Lung microvascular endothelial cell (primary cell): ENCODE data around the gene CTSH. TPM values are rescaled to one million over a fixed set of nuclear protein-coding genes. Genes with fewer than 3 reads are reported as not detected.
"Not testable (repeated sequence)": the region's sequence is repeated elsewhere in the genome, so short reads cannot be mapped to it uniquely, and the experiment has no call there.

Experiments
- DNase-seq, 2 donors: peaks; one replicate each; pipeline versions ENCODE4 v3.0.0 to v3.0.0-alpha.2; 2010; ENCODE audit warnings: low read depth in 2 of 2
- total RNA-seq: library from RNA; depleted of rRNA; stranded (reverse); fragments of >200 nt; gene quantifications from 2 replicates; pipeline ENCODE4 v1.2.1, GENCODE V29; 2014

The CTSH gene
- total RNA-seq, 1 donor from 2014 or later: 55.6 TPM

DNA sequence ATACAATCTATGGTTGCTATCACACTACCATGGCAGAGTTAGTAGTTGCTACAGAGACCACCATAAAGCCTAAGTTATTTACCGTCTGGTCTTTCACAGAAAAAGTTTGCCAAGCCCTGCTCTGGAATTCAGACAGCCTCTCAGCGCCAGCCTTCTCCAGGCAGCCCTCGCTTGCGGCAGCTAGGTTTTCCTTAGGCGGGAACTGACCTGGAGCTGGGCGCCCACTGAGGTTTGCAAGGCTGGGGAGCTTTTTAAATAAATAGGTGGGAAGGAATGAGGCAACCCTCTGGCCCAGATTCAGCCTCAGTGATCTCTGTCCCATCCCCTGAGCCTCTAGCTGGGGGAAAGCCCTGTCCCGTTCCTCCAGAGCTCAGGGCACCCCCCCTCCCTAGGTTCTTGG is 1.2 kb downstream of the CTSH start:
- no peak for DNase-seq

GRCh38 chr15:78942741-78943140 is 2.1 kb downstream of the CTSH start:
- no peak for DNase-seq

DNA sequence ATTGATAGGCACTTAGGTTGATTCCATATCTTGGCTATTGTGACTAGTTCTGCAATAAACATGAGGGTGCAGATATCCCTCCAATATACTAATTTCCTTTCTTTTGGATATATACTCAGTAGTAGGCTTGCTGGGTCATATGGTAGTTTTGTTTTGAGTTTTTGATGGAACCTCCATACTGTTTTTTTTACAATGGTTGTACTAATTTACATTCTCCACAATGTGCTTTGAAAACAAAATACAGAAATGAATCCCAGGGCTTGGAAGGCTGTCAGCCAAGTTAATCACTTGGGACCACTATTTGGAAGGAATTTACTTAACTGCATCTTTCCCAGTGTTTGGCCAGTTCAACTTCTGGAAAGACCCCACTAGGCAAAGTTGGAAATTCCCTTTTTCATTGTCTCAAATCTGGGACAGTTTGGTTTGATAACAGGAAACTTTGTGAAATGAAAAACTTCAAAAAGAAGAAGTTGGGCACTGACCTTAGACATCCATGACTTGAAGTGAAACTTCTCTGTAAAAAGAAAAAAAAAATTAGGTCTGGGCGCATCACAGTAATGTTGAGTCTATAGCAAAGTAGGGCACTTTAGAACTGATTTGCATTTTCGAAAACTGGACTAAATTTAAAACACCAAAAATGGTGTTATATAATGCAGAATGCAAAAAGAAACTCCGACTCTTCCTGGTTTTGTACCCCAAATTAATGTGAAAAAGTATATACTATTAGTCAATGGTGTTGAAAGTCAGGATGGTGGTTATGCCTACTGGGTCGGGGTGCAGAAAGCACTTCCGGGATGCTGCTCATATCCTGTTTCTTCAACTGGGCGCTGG is 6.0 kb downstream of the CTSH start:
- no peak for DNase-seq

DNA sequence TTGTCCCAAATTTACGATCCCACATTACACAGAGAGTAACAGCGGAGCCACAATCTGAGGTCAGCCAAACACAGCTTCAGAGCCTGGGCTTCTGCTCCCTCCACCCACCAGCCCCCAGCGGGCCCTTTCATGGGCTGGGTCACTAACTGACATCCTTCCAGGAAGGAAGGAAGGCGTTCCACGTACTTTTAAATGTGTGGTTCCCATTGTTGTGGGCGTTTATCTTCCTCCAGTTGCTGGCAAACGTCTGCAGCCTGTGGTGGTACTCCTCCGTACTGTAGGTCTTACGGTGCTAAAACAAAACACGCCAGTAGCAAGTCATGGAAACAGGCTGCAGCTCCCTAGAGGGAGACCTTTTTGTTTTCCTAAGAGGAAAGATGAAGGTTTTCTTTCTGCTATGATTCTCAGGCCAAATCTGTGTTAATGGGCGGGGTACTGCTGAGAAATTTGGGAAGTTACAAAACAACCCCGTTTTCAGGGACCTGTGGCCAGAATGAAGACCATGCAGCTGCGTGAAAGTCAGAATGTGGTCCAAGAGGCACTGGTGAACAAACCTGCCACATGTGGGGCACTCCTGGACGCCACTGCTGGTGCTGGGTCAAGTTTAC is 7.6 kb downstream of the CTSH start:
- DNase-seq: peak; percentile 41 to 43

GRCh38 chr15:78934655-78935023 is 10.2 kb downstream of the CTSH start:
- peak in 1 of 2 donors; percentile 51 for DNase-seq

DNA sequence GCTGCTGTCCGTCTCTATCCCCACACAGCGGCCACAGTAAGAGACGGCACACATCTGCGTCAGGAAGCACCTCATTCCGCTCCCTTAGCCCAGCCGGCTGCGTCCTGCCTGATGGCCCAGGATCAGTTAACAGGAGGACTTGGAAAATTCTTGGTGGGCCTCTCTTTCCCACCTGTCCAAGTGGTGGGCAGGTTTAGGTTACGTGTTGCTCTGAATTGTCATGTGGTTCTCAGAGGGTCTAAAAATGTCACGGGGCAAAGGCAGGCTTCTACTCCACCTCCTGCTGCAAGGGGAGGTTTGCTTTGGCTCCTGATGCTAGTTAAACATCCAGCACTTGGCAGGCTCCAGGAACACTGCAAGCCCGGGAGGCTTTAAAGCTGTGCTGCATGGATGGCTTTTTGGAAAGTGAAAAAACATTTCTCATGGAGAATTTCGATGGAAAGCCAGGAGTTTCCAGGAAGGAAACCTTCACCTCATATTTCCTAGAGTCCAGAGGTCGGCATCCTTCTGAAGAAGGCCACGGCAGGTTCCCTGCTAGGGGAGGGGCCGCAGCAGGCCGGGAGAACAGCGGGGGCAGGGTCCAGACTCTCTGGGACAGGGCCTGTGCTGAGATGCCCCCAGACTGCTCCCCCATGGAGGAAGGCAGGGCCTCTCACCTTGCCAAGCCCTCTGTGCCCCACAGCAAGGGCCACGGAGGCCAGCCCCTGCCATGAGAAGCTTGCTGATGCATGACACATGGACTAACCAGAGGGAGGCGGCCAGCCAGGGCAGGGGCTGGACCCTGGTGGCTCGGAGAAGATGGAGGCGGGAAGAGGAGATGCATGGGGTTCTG is 10.8 kb downstream of the CTSH start:
- DNase-seq: peak; percentile 38 to 88

- DNase-seq: no peak
Measured at GRCh38 chr15:78933187-78933822, 11.5 kb downstream of the CTSH start.

DNA sequence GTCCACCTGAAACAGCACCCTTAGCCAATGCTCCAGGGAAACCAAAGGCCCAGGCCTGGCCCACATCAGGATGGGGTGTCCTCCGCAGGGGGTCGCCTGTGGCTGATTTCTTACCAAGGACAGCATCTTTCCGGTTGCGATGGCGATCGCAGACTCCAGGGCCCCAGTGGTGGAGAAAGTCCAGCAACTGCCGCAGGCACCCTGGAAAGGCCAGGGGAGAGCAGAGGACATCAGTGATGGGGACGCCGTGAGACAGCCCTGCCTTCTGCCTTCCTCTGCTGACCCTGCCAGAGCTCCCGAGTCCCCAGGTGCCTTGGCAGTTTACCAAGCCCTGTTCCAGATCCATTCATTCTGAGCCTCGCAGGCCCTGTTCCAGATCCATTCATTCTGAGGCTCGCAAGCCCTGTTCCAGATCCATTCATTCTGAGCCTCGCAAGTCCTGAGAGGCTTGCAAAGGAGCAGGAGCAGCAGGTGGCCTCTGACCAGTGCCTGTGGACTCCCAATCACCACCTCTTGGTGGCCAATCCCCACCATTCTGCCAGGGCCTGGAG is 12.5 kb downstream of the CTSH start:
- no peak for DNase-seq

- no peak for DNase-seq
Measured at GRCh38 chr15:78931439-78932257, 13.2 kb downstream of the CTSH start.

DNA sequence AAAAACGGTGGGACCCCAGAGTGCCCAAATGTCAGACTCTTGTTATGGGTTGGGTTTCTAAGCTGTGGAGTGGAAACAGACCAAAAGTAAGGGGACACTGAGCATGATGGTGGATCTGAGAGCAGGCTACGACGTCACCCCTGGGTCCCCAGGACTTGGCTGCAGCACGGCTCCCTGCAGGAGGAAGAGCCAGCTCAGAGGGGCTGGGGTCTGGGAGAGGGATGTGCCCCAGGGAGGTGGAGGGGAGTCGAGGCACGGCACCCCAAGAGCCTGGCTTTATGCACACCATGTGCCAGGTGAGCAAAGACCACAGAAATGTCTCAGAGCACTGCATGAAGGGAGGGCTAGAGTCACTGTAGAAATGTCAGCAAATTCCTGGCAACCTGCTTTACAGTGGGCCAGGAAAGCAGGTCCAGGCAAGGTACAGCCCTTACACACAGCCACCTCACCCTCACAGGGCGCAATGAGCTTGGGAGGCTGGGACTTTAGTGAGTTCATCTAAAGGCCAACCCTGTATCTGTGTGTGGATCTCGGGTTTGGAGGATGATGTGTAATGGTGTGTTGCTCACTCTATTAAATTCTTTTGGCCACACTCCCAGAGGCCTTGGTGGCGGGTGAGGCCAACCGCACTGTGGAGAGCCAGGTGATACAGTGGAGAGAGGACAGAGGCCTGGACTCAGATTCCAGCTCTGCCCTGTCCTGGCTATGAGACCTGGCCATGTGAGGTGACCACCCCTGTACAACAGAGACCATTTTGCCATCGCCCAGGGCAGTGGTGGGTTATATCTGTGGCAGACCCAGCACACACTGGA is 14.1 kb downstream of the CTSH start:
- peak; percentile 59 to 67 for DNase-seq

- DNase-seq: no peak
Measured at GRCh38 chr15:78929536-78930264, 15.1 kb downstream of the CTSH start.

DNA sequence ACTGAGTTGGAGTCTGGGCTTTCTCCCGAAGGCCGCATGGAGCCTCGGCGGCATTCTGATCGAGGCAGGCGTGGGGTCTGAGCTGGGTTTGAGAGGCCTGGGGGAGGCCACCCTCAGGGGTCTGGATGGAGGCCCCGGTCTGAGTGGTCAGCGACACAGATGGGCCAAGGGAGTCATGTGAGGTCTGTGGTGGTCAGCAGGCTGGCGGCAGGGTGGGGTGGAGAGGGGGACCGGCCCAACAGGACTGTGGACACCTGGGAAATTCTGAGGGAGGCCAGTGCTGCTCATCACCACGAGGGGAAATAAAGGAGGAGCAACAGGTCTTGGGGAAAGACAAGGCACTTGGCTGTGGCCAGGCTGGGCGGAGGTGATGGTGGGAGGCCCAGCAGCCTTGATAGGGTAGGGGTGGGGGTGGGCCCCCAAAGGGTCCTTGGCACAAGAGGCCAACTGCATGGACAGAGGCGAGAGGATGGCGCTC is 16.2 kb downstream of the CTSH start:
- no peak for DNase-seq

DNA sequence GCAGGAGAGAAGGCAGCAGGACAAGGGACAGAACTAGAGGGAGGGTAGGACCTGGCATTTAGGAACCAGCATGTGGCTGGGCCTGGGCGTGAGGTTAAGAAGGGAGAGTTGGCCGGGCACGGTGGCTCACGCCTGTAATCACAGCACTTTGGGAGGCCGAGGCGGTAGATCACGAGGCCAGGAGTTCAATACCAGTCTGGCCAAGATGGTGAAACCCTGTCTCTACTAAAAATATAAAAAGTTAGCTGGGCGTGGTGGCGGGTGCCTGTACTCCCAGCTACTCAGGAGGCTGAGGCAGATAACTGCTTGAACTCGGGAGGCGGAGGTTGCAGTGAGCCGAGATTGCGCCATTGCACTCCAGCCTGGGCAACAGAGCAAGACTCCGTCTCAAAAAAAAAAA is 16.7 kb downstream of the CTSH start:
- DNase-seq: not testable (repeated sequence)

DNA sequence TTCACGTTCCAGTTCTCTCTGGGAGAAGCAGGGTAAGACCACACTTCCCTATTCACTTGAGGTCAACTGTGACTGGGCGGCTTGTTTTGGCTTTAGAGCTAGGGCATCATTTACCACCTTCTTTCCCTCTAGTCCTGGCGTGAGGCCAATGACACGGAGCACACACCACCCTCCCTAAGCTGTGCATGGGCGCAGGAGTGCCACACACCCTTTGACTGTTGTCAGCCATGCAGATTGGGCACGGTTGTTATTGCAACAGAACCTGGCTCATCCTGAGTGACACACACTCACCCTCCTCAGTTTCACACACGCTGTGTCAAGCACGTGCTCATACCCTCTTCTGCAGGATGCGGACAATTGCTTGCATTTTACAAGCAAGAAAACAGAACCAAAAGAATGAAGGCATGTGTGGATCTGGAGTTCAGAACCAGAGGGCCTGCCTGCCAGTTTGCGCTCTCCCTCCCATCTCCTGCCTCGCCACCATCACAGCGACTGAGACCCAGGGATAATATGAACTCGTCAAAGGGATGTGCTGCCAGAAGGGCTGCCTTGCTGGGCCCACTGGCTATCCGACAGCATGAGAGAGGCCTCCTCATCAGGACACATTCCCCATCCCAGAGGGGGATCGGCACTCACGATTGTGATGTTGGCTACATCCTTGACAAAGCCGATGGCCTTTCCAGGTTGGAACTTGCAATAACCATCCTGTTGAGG is 17.6 kb downstream of the CTSH start:
- DNase-seq: no peak

DNA sequence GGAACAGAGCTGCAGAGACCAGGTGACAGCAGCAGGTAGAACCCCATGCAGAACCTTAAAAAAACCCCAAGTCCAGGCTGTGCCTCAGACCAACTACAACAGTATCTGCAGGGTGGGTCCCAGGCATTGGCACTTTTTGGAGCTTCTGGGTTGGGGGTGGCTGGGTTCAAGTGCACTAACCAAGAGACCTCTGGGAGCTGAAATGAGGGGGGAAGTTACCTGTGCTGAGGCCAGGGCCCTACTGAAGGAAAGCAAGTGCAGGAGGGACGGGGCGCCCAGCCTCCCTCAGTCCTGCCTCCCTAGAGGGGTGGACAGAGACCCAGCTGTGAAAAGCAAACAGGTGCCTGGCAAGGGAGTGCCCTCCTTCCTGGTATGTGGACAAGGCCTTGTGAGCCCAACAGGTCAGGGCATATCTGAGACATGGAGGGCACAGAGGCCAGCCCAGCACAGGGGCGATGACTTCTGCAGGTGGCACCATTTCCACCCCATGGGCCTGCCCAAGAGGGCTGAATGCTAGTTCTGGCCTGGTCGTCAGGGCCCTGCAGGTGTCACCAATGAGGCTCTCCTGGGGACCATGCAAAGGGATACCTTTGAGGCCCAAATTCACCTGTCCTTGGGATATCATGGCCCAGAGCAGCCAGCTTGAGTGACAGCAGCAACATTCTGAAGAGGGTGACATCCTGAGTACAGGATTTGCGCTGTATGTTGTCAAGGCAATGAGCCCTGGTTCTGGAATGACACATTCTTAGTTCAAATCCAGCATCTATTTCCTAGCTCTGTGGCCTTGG is 18.7 kb downstream of the CTSH start:
- DNase-seq: no peak

DNA sequence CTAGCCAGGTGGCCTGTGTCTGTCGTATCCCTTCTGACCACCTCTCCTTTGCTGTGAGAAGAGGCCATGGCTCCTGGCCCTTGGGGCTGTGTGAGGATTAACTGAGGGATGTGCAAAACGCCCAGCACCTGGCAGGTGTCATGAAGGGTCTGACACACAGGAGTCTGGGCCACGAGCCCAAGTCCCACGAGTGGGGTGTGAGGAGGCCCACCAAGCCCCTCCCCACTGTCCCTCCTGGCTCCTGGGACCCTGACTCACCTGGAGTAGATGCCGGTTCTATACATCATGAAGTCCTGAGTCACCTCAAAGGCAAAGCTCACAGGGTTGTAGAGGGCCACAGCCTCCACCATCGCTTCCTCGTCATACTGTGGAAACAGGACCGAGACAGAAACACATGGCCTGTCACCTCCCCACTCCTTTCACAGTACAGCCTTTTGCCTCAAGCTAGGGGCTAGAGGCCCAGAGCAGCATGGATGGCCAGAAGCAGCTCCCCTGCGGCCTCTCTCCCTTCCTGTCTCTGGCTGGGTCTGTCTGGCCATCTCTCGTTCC is 19.7 kb downstream of the CTSH start:
- no peak for DNase-seq
